SK-N-DZ (cell line): ENCODE results near the gene TBKBP1. TPM values are rescaled to one million over a fixed set of nuclear protein-coding genes. Genes with fewer than 3 reads are reported as not detected.

Experiments used
- DNase-seq: peaks from one replicate; pipeline ENCODE4 v3.0.0-alpha.2; 2015; ENCODE audit warnings: low spot score
- polyA plus RNA-seq, 2 experiments: library from polyadenylated mRNA; depleted of rRNA; stranded (reverse); fragments of >200 nt; gene quantifications; 2 replicates each; pipeline ENCODE4 v1.2.3, GENCODE V29; 2014

TBKBP1 gene, protein sequence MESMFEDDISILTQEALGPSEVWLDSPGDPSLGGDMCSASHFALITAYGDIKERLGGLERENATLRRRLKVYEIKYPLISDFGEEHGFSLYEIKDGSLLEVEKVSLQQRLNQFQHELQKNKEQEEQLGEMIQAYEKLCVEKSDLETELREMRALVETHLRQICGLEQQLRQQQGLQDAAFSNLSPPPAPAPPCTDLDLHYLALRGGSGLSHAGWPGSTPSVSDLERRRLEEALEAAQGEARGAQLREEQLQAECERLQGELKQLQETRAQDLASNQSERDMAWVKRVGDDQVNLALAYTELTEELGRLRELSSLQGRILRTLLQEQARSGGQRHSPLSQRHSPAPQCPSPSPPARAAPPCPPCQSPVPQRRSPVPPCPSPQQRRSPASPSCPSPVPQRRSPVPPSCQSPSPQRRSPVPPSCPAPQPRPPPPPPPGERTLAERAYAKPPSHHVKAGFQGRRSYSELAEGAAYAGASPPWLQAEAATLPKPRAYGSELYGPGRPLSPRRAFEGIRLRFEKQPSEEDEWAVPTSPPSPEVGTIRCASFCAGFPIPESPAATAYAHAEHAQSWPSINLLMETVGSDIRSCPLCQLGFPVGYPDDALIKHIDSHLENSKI
- polyA plus RNA-seq (2014; cell fraction: cytosol; rRNA removed) = 18.5 and 42.6 TPM in 2 replicates
- 70.4 and 79.3 TPM in 2 replicates for polyA plus RNA-seq (2014; cell fraction: nucleus; rRNA removed)

DNA sequence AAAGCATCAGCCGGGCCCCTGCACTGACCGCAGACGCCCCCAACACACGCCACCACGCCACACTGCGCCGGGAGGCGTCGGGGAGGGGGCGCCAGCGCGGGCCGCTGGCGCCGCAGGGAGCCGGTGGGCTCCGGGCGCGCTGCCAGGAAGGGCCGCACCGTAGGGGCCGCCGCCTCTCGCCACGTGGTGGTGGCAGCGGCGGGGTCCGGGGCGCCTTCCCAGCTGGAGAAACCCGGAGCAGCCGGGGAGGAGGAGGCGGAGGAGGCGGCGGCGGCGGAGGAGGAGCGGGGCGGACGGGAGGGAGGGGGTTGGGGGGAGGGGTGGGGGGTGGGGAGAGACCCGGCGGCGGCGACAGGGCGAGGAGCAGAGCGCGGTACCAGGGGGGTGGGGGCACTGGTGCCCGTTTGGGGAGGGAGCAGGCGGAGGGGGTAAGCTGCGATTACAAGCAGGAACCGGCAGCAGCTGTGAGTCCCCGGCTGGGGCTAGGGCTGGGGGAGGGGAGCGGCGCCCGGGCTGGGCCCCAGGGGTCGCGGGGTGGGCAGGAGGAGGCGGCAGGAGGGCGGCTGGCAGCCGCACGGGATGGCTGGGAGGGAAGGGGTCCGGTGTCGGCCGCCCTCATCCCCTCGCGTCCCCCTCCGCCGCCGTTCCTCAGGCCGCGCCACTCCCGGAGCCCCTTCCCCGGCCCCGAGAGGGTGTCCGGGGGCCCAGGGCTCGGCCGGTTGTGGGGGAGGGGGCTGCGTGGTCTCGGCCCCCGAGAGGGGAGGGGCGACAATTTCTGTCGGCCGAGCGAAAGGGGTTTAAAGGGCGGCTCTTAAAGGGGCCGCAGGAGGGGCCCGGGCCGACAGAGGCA, at the start of gene TBKBP1:
Gene TBKBP1, plus strand, starts transcription at position 431 of the 850 bp plus-strand sequence. CDS start 1,952 bp downstream, outside the sequence.
- peak; percentile 92 for DNase-seq

DNA sequence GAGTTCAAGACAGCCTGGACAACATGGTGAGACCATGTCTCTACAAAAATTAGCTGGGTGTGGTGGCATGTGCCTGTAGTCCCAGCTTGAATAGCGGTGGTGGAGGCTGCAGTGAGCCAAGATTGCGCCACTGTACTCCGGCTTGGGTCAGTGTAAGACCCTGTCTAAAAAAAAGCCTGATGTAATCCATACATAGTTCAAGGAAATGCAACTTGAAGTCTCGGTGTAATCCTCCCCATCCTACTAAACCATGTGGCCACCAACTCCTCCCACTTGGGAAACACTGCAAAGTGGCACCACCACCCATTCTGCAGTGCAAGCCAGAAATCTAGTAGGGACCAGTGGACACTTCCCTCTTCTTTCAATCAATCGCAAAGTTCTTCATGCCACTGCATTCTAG, 49.6 kb upstream of the TBKBP1 start:
- no peak for DNase-seq

DNA sequence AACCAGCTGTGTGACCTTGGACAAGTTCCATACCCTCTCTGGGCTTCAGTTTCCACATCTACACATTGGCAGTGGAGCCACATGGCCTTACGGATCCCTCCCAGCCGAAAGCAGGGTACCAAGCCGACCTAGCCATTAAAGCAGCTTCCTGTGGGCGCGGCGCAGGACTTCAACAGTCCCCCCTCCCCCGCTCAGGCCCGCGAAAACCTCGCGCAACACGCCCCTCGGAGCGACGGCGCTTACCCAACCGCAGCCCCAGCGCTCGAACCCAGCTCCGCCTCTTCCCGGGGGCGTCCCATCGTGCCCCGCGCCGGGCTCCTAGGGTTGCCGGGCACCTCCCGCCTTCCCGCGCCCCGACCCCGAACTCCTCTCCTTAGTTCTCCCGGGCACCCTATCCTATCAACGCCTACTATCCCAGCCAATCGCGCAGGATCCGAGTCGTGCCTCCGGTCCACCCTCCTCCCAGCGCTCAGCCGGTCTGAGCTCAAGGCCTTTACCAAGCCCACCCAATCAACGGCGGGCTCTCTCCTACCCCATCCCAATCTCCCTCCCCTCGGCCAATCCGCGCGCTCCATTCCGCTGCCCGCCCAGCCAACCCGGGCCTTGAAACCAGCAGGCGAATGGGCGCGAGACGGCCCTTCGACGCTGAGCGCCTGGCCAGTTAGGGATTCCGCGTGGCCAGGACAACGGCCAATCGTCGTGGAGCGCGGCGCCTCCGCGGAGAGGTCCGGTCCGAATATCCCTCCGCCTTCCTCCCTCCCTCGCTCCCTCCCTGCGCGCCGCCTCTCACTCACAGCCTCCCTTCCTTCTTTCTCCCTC, 44.6 kb upstream of the TBKBP1 start, which contains the start of gene KPNB1:
Gene KPNB1, plus strand, starts transcription at position 767 of the 819 bp plus-strand sequence. CDS start 326 bp downstream, outside the sequence.
- peak; percentile 100 for DNase-seq

DNA sequence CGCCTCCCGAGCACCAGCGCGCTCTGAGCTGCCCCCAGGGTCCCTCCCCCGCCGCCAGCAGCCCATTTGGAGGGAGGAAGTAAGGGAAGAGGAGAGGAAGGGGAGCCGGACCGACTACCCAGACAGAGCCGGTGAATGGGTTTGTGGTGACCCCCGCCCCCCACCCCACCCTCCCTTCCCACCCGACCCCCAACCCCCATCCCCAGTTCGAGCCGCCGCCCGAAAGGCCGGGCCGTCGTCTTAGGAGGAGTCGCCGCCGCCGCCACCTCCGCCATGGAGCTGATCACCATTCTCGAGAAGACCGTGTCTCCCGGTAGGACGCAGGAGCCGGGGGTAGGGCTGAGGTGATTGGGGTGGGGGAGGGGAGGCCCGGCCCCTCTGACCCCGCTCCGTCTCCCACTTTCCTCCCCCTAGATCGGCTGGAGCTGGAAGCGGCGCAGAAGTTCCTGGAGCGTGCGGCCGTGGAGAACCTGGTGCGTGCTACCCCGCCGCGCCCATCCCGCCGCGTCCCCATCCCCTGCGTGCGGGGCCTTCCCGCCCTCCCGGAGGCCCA, 43.9 kb upstream of the TBKBP1 start:
- no peak for DNase-seq

DNA sequence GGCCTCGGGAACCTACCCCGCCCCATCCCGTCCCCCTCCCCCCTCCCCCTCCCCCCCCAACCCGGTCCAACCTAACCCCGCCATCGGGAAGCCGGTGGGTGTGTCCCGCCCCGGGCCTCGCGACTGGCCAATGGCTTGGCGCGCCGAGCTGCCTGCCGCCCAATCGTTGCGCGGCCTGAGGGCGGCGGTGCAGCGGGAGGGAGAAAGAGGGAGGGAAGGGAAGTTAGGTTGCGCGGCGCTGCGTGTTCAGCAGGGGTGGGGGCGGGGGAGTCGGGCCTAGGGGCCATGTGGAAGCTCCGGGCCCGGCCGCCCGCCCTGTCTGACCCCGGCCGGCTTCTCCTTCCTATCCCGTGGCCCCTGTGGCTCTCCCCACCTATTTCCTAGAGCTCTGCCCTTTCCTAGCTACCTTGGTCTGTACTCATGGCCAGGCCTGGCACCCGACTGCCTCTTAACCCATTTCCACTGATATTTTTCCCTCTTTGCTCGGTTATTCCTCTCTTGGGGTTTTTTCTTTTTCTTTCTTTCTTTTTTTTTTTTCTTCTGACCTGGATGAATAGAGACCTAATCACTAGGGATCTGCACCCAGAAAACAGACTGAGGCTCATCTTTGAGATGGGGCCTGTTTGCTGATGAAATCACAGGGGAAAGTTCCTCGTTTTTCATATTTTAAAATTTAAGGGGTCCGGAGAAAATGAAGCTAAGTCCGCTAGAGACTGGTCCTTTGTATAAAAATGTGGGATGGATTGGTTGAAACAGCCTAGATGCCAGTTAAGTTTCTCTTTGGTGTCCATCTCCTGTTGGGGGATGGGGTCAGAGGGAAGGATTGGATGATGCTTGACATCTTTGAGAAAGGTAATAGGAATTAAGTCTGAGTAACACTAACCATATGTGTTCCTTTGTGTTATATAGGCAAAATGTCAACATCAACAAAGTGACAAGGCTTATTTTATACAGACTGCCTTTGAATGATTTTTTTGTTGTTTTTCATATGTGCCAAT, 43.1 kb upstream of the TBKBP1 start:
- peak; percentile 98 for DNase-seq

DNA sequence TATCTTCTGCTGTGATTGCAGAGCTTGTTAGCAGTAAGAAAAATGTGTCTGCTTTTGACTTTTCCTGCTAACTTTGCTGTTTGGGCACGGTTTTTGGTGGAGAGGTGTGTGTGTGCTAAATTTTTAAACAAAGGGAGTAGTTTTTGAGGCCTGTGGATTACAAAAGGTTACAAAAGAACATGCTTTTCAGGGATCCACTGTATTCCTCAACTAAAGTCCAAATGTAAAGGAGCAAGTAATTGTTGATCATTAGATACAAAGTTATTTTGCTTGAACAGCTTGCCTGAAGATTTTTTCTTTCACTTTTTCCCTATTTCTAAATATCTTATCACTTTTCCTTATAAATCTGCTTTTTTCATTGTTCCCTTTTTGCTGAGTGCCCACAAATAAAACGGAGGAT, 42.3 kb upstream of the TBKBP1 start:
- no peak for DNase-seq

DNA sequence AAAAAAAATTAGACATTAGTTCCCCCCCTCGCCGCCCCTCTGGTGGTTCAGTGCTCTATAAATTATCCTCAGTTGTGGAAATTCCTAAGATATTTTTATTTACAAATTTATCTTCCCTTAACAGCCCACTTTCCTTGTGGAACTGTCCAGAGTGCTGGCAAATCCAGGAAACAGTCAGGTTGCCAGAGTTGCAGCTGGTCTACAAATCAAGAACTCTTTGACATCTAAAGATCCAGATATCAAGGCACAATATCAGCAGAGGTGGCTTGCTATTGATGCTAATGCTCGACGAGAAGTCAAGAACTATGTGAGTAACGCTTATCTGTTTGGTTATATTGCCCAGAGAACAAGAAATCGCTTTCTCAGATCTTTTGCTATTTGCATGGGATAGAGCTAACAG, 41.4 kb upstream of the TBKBP1 start:
- DNase-seq = no peak

DNA sequence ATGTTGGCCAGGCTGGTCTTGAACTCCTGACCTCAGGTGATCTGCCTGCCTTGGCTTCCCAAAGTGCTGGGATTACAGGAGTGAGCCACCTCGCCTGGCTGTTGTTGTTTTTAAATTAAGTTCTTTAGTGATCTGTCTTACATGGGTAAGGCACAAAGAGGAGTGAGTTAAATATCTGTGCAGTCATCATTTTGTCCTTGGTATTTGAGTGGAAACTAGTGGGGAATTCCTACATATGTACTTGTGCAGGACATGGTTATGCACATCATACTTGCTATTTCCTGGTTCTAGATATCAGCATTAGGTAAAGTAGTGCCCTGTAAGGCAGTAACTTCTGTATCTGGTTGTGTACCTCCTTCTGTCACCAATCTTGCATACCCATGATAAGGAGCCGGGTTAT, 40.5 kb upstream of the TBKBP1 start:
- no peak for DNase-seq

DNA sequence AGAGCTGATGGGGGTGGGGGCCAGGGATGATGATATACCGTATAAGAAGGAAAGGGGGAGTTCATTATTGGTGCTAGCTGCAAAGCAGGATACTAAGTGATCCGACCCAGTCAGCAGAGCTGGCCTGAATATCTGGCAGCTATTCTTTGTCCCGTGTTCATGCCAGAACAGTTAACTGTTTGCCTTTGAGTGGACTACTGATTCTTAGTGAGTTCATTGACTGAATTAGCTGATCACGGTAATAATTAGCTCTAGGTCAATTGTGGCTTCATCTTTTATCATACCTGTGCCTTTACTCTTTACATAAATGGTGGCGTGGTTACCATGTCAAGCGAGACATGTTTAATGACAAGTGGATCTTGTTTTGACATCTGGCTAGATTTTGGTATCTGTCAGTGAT, 39.0 kb upstream of the TBKBP1 start:
- no peak for DNase-seq

DNA sequence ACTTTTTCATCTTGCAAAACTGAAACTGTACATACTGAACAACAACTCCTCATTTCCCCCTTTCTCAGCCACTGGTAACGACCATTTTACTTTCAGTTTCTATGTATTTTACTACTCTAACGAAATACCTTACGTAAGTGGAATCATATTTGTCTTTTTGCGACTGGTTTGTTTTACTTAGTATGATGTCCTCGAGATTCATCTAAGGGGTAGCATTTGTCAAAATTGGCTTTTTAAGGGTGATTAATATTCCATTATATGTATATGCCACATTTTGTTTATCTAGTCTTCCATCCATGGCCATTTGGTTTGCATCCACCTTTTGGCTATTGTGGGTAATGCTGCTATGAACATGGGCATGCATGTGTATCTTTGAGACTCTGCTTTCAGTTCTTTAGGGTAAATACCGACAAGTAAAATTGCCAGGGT, 33.9 kb upstream of the TBKBP1 start:
- DNase-seq = no peak

DNA sequence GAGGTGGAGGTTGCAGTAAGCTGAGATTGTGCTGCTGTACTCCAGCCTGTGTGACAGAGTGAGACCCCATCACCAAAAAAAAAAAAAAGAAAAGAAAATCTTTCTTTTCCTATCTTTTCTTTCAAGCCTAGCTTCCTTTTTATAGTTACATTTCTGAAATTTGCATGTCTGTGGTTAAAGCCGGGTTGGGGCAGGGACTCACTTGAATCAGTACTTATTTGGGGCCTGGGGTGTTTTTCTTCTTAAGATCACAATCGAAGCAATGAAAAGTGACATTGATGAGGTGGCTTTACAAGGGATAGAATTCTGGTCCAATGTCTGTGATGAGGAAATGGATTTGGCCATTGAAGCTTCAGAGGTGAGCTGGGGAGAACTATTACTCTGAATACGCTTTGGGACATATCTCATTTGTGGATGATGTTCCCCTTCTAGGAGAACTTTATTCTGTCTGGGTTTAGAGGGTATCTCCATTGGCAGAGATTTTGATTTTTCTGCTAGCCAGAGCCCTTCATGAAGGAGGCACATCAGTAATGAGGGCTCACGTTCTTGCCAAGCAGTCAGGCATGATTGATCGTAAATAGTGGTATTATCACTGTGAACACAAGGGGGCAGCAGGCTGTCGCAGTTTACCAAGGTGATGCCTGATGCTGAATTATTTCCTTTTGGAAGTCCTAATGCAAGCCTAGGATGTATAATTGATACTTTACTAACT, 29.9 kb upstream of the TBKBP1 start:
- peak; percentile 69 for DNase-seq

DNA sequence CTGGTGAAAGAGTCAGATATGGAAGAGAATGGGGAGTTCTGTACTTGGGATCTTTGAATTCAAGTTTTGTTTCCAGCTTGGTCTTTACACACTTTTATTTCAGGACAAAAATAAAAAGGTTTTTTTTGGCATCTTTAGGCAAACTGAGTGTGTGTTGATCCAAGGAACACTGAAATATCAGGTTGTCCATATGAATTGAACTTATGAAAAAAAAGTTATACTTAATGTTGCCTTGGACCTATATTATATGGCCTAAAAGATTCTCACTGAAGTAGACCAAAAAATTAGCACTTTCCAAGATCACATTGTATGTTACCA, 29.4 kb upstream of the TBKBP1 start:
- no peak for DNase-seq

DNA sequence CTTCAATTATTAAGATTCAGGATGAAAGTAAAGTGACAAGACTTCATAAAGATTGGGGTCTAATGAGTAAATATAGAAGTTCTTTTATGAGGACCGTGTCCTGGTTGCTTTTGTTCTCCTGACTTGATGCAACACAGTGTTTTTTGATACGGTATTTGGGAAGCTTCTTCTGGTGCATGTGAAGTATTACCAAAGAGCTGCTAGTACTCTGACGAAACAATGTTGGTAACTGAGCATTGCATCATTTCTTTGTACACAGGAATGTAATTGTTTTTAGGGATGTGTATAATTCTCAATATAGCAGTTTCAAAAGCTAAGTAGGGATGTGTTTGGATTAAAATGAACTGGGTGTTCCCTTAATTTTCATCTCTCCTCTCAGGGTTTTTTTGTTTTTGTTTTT, 28.3 kb upstream of the TBKBP1 start:
- no peak for DNase-seq

DNA sequence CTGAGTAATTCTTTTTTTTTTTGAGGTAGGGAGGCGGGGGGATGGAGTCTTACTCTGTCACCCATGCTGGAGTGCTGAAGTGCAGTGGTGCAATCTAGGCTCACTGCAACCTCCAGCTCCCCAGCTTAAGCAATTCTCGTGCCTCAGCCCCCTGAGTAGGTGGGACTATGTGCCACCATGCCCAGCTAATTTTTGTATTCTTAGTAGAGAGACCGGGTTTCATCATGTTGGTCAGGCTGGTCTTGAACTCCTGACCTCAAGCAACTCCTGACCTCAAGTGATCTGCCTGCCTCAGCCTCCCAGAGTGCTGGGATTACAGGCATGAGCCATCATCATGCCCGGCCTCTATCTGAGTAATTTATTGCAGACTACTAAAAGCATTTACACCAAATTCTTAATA, 24.9 kb upstream of the TBKBP1 start:
- no peak for DNase-seq

DNA sequence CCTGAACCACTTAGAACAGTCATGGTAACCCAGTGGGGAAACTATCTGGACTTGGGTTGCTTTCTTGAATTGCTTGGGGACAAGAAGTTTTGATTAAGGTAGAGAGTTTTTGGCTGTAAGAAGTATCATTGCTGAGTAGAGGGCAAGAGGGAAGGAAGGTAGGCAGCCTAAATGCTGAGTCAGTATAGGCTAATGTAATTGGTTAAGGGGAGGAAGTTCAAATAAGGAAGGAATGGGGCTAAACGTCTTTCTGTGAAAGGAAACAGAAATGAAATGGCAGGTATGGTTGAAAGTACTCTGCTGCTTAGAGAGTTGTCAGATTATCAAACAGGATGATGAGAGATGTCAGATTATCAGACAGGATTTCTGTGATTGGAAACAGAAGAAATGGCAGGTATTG, 23.9 kb upstream of the TBKBP1 start:
- DNase-seq = no peak

DNA sequence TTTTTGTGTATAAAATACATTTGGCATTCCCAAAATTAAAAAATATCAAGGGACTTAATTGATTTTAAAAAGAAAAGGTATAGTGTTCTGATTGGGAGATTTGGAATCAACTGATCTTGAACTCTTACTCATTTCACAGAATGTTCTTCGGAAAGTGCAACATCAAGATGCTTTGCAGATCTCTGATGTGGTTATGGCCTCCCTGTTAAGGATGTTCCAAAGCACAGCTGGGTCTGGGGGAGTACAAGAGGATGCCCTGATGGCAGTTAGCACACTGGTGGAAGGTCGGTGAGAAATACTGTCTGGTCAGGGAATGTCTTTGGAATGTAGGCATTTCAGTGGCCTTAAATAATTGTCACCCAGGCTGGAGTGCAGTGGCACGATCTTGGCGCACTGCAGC, 19.5 kb upstream of the TBKBP1 start:
- no peak for DNase-seq

DNA sequence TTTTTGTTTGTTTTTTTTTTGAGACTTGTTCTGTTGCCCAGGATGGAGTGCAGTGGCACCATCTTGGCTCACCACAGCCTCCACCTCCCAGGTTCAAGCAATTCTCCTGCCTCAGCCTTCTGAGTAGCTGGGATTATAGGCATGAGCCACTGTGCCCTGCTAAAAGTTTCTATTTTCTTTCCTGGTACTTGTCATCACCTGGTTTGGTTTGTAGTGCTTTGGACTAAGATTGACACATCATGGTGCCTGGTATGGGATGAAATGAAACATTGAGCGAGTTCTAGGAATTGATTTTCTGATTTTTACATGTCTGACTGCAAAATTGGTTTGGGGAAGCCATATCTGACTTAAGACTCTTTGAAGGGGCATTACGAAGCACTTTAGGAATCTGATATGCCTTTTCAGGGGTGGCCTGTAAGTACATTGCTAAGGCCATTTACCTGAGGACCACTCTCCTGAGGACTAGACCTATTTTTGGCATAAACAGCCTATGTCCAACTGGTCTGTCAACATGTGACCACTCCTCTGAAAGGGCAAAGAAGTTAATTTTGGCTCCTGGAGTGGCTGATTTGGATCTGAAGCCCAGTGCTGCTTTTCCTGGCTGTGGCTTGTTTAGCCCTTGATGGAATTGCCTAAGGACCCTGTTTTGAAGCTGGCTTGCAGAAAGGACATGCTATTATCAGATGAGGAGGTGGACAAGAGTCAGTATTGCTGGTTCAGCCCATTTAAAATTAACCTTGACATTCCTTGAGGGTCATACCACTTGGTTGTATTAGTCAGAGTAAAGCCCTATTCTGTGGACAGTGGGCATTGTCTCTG, 18.4 kb upstream of the TBKBP1 start:
- DNase-seq = no peak

DNA sequence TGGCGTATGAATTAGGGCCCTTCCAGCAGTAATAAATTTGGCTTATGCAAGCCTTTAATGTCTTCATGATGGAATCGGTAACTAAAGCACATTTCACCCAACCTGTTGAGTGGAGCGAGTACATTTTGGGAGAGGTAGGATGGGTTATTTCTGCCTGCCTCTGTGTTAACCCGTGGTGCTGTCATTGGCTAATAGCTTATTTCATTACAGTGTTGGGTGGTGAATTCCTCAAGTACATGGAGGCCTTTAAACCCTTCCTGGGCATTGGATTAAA, 17.8 kb upstream of the TBKBP1 start:
- no peak for DNase-seq
